Effector memory CD4-positive, alpha-beta T cell (primary cell): ENCODE measurements around the gene TNFSF18.

Experiments used
- DNase-seq, 3 donors: peaks; one replicate each; pipeline ENCODE4 v3.0.0-alpha.2; 2020
- H3K27ac ChIP-seq: 2 replicates; pipeline ENCODE4 v1.7.0; 2013; ENCODE audit warnings: mild to moderate bottlenecking, low read length, moderate library complexity; ENCODE audit not compliant: insufficient read depth, poor library complexity, severe bottlenecking
- H3K27me3 ChIP-seq: replicated peaks from 2 replicates; pipeline ENCODE4 v1.7.0; 2013; ENCODE audit warnings: mild to moderate bottlenecking, low read length; ENCODE audit not compliant: insufficient read depth, control insufficient read depth, poor library complexity, severe bottlenecking
- H3K36me3 ChIP-seq: 2 replicates; pipeline ENCODE4 v1.7.0; 2013; ENCODE audit warnings: mild to moderate bottlenecking, low read length, moderate library complexity; ENCODE audit not compliant: control insufficient read depth, insufficient read depth
- H3K4me1 ChIP-seq: 2 replicates; pipeline ENCODE4 v1.7.0; 2013; ENCODE audit warnings: low read length, mild to moderate bottlenecking; ENCODE audit not compliant: control insufficient read depth, insufficient read depth, poor library complexity, severe bottlenecking
- H3K4me3 ChIP-seq: 2 replicates; pipeline ENCODE4 v1.7.0; 2013; ENCODE audit warnings: low read length, low read depth, mild to moderate bottlenecking; ENCODE audit not compliant: insufficient read depth, poor library complexity, severe bottlenecking
- H3K9me3 ChIP-seq: 2 replicates; pipeline ENCODE4 v1.7.0; 2013; ENCODE audit warnings: mild to moderate bottlenecking, low read length, moderate library complexity; ENCODE audit not compliant: control insufficient read depth

TNFSF18 gene

DNA sequence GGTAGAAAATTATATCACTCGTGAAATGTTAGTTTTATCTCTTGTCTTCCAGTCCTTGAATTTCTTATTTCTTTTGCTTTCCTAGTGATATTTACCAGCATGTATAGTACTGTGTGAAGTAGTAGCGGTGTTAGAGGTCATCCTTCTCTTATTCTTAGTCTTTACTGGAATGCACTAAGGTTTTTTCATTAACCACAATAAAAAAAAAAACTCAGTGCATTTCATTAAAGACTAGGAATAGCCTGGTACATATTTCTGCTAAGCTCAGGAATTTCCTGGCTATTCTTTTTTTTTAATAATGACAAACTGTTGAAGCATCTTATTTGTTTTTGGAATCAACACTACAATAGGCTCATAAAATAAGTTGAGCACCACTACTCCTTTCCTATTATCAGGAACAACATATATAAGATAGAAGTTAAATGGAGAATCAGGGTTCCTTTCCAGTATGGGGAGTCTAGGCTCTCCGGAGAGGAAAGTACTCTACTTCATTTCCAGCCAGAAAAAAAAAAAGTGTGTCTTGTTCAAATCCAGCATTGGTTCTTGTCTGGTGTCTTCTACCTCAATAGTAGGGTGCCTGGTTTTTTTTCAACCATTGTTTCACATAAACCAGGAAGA, 60.0 kb downstream of the TNFSF18 start:
- H3K9me3 ChIP-seq: no peaks in the 10 kb centered on the region
- H3K4me3 ChIP-seq: no peak overlapping the region
- H3K27me3 ChIP-seq: no peaks in the 10 kb centered on the region
- H3K4me1 ChIP-seq: no peaks in the 10 kb centered on the region
- DNase-seq: no peak
- H3K36me3 ChIP-seq: no peaks in the 10 kb centered on the region
- H3K27ac ChIP-seq: no peak overlapping the region
